Osteoblast (primary cell): ENCODE results near the gene ZWILCH. TPM values are rescaled to one million over a fixed set of nuclear protein-coding genes. Genes with fewer than 3 reads are reported as not detected.
A peak's percentile ranks its signal among the peaks of the same experiment; 100 is the strongest.

Source experiments
- DNase-seq: peaks from one replicate; pipeline ENCODE4 v3.0.0; 2011; ENCODE audit warnings: low spot score, mixed read lengths; ENCODE audit not compliant: insufficient read length; ENCODE audit errors: missing footprints
- H2AFZ ChIP-seq: 2 replicates; pipeline ENCODE4 v1.6.0; 2011; ENCODE audit warnings: mild to moderate bottlenecking, low read length
- H3K27ac ChIP-seq: 2 replicates; pipeline ENCODE4 v1.5.1; 2011; ENCODE audit warnings: mild to moderate bottlenecking, low read depth, low read length, moderate library complexity
- H3K27me3 ChIP-seq: 2 replicates; pipeline ENCODE4 v1.6.0; 2012; ENCODE audit warnings: mild to moderate bottlenecking, control low read depth, inconsistent platforms, low read length, moderate library complexity; ENCODE audit not compliant: insufficient read depth
- H3K36me3 ChIP-seq: 2 replicates; pipeline ENCODE4 v1.5.1; 2011; ENCODE audit warnings: mild to moderate bottlenecking, low read length, control low read depth, moderate library complexity; ENCODE audit not compliant: insufficient read depth
- H3K4me1 ChIP-seq: 2 replicates; pipeline ENCODE4 v1.5.1; 2011; ENCODE audit warnings: mild to moderate bottlenecking, low read length, control low read depth, moderate library complexity; ENCODE audit not compliant: insufficient read depth
- H3K4me2 ChIP-seq: 2 replicates; pipeline ENCODE4 v1.6.0; 2011; ENCODE audit warnings: mild to moderate bottlenecking, low read length; ENCODE audit not compliant: insufficient read depth
- H3K4me3 ChIP-seq: fragments of 200-600 bp; sonication (generic); 3 replicates; pipeline ENCODE4 v1.5.1; 2012; ENCODE audit warnings: mild to moderate bottlenecking, low read length, inconsistent platforms; ENCODE audit not compliant: insufficient read depth
- H3K79me2 ChIP-seq: 2 replicates; pipeline ENCODE4 v1.6.0; 2012; ENCODE audit warnings: mild to moderate bottlenecking, low read length, control low read depth, inconsistent platforms; ENCODE audit not compliant: insufficient read depth
- H3K9me3 ChIP-seq: 2 replicates; pipeline ENCODE4 v1.5.1; 2011; ENCODE audit warnings: low read depth, low read length, control low read depth
- H4K20me1 ChIP-seq: 2 replicates; pipeline ENCODE4 v1.6.0; 2012; ENCODE audit warnings: mild to moderate bottlenecking, low read length, control low read depth; ENCODE audit not compliant: insufficient read depth
- total RNA-seq: library from RNA; depleted of rRNA; stranded (reverse); fragments of >200 nt; gene quantifications from 2 replicates; pipeline ENCODE4 v1.2.3, GENCODE V29; 2012
- TF ChIP-seq, protein P1 (sequence below): IDR thresholded peaks from 2 replicates; pipeline ENCODE4 v1.5.1; 2011; ENCODE audit warnings: mild to moderate bottlenecking, low read depth, low read length, moderate library complexity; ENCODE audit errors: extremely low read depth

ZWILCH gene
- total RNA-seq, 1 donor = 8.7 TPM

DNA sequence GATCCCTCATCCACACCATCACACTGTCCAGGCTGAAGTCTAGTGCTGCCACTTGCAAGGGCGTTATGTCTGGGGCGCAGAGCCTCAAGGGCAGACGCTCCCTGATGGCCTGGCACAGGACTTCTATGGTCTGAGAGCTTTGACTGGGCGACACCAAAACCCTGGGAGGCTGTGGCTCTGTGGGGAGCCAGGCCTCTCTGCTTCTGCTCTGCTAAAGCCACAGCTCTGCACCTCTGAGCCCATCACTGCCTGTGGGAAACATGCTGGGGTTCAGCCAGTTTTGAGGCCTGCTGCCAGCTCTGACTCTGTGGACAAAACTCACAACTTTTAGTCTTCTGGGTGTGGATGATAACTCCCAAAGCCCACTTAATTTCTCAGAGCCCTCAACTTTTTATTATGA is 67.0 kb downstream of the ZWILCH start:
- Histone ChIP-seq H4K20me1 (no peaks in the 10 kb centered on the region), H3K36me3 (no peaks in the 10 kb centered on the region)

GRCh38 chr15:66573348-66573718 is 68.2 kb downstream of the ZWILCH start:
- Histone ChIP-seq H3K27ac (peak overlapping the region; percentile 61), H4K20me1 (no peaks in the 10 kb centered on the region), H3K27me3 (no peaks in the 10 kb centered on the region), H3K4me3 (no peak overlapping the region), H3K36me3 (no peaks in the 10 kb centered on the region), H3K79me2 (no peaks in the 10 kb centered on the region), H3K4me2 (peak overlapping the region; percentile 22), H3K4me1 (peaks cover 26% of the 10 kb centered on the region), H2AFZ (no peak overlapping the region), H3K9me3 (no peaks in the 10 kb centered on the region)
- TF ChIP-seq, protein P1, sequence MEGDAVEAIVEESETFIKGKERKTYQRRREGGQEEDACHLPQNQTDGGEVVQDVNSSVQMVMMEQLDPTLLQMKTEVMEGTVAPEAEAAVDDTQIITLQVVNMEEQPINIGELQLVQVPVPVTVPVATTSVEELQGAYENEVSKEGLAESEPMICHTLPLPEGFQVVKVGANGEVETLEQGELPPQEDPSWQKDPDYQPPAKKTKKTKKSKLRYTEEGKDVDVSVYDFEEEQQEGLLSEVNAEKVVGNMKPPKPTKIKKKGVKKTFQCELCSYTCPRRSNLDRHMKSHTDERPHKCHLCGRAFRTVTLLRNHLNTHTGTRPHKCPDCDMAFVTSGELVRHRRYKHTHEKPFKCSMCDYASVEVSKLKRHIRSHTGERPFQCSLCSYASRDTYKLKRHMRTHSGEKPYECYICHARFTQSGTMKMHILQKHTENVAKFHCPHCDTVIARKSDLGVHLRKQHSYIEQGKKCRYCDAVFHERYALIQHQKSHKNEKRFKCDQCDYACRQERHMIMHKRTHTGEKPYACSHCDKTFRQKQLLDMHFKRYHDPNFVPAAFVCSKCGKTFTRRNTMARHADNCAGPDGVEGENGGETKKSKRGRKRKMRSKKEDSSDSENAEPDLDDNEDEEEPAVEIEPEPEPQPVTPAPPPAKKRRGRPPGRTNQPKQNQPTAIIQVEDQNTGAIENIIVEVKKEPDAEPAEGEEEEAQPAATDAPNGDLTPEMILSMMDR = no peak
- no peak for DNase-seq

More for the DNA sequence above, 67.0 kb downstream of the ZWILCH start:
- peak overlapping the region; percentile 28 for H2AFZ ChIP-seq
- no peak overlapping the region for H3K27ac ChIP-seq
- H3K4me2 ChIP-seq = no peak overlapping the region
- H3K9me3 ChIP-seq = no peaks in the 10 kb centered on the region
- H3K27me3 ChIP-seq = no peaks in the 10 kb centered on the region
- H3K79me2 ChIP-seq = no peaks in the 10 kb centered on the region
- peaks cover 21% of the 10 kb centered on the region for H3K4me1 ChIP-seq
- DNase-seq = no peak
- no peak overlapping the region for H3K4me3 ChIP-seq
- TF ChIP-seq, protein P1 = no peak

- Histone ChIP-seq H3K4me2 (peak overlapping the region; percentile 22), H3K9me3 (no peaks in the 10 kb centered on the region), H3K27me3 (no peaks in the 10 kb centered on the region), H3K4me3 (no peak overlapping the region), H3K4me1 (peaks cover 31% of the 10 kb centered on the region), H2AFZ (no peak overlapping the region), H4K20me1 (no peaks in the 10 kb centered on the region), H3K36me3 (no peaks in the 10 kb centered on the region), H3K79me2 (no peaks in the 10 kb centered on the region), H3K27ac (peak overlapping the region; percentile 61)
- TF ChIP-seq, protein P1 = no peak
- DNase-seq = peak; percentile 81
Measured at GRCh38 chr15:66573719-66574595, 68.8 kb downstream of the ZWILCH start.

- no peaks in the 10 kb centered on the region for H3K9me3 ChIP-seq
- no peak for DNase-seq
- TF ChIP-seq, protein P1 = no peak
- H3K36me3 ChIP-seq = no peaks in the 10 kb centered on the region
- H3K79me2 ChIP-seq = no peaks in the 10 kb centered on the region
- H4K20me1 ChIP-seq = no peaks in the 10 kb centered on the region
- no peak overlapping the region for H3K4me3 ChIP-seq
- no peaks in the 10 kb centered on the region for H3K27me3 ChIP-seq
- peak overlapping the region; percentile 22 for H3K4me2 ChIP-seq
- H2AFZ ChIP-seq = peak overlapping the region; percentile 0
- peak overlapping the region; percentile 61 for H3K27ac ChIP-seq
- H3K4me1 ChIP-seq = peaks cover 31% of the 10 kb centered on the region
Measured at GRCh38 chr15:66574596-66574950, 69.4 kb downstream of the ZWILCH start.
